Lower leg skin (tissue), 4 donors: ENCODE measurements around the gene ASH1L. TPM values are rescaled to one million over a fixed set of nuclear protein-coding genes. Genes with fewer than 3 reads are reported as not detected.
"Not testable (repeated sequence)": the region's sequence is repeated elsewhere in the genome, so short reads cannot be mapped to it uniquely, and the experiment has no call there.

Experiments
- DNase-seq, 2 donors: peaks; one replicate each; pipeline ENCODE4 v3.0.0-alpha.2; 2019; ENCODE audit warnings: low spot score in 2 of 2
- H3K4me3 ChIP-seq: fragments of 200-600 bp; sonication (generic); 2 replicates; pipeline ENCODE4 v1.5.1; 2017; ENCODE audit warnings: mild to moderate bottlenecking, low read depth; ENCODE audit not compliant: poor library complexity, severe bottlenecking
- POLR2A ChIP-seq, 2 donors: fragments of 450-650 bp; IDR thresholded peaks; one replicate each; pipeline ENCODE4 v1.6.1; 2016 to 2017; ENCODE audit warnings: antibody characterized with exemption in 2 of 2, mild to moderate bottlenecking in 1 of 2, moderate library complexity in 1 of 2
- WGBS, 2 donors: methylation state at CpG; one replicate each; pipeline ENCODE4 v1.1.5; 2018; 5-methylcytosine and 5-hydroxymethylcytosine counted together
- intact Hi-C: fragments of 100-400 bp; cut with DNase I; formaldehyde crosslinking; loops from one replicate; pipeline ENCODE4 v1.15.0; 2023; ENCODE audit warnings: low total_unique reads
- total RNA-seq, 4 donors: library from RNA; depleted of rRNA; stranded (reverse); fragments of >200 nt; gene quantifications; one replicate each; pipeline ENCODE4 v1.1.0, GENCODE V29; 2016
- TF ChIP-seq, protein P1 (sequence below), 3 donors: fragments of 450-650 bp; IDR thresholded peaks; one replicate each; pipeline ENCODE4 v1.5.1; 2016; ENCODE audit warnings: antibody characterized with exemption in 3 of 3, mild to moderate bottlenecking in 3 of 3, moderate library complexity in 2 of 3

The ASH1L gene
- total RNA-seq, 4 donors from 2014 or later = 40.6 to 59.4 (median 49.9) TPM

DNA sequence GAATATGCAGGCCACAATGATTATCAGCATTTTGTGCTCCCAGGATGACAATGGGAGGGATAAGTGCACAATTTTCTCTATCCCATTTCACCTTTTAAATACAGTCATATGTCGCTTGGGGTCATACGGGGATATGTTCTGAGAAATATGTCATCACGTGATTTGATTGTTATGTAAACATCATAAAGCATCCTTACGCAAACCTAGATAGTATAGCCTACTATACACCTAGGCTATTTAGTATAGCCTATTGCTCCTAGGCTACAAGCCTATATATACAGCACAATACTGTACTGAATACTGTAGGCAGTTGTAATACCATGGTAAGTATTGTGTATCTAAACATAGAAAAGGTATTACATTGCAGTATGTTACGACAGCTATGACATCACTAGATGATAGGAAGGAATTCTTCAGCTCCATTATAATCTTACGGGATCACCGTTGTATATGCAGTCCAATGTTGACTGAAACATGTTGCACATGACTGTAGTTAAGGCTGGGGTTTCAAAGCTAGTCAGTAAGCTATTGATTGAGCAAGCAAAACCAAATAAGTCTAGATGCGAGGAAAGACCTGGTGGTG, 223.0 kb downstream of the ASH1L start:
- TF ChIP-seq, protein P1, sequence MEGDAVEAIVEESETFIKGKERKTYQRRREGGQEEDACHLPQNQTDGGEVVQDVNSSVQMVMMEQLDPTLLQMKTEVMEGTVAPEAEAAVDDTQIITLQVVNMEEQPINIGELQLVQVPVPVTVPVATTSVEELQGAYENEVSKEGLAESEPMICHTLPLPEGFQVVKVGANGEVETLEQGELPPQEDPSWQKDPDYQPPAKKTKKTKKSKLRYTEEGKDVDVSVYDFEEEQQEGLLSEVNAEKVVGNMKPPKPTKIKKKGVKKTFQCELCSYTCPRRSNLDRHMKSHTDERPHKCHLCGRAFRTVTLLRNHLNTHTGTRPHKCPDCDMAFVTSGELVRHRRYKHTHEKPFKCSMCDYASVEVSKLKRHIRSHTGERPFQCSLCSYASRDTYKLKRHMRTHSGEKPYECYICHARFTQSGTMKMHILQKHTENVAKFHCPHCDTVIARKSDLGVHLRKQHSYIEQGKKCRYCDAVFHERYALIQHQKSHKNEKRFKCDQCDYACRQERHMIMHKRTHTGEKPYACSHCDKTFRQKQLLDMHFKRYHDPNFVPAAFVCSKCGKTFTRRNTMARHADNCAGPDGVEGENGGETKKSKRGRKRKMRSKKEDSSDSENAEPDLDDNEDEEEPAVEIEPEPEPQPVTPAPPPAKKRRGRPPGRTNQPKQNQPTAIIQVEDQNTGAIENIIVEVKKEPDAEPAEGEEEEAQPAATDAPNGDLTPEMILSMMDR (IDR thresholded peaks at IDR 0.05) = no peak
- no peak for TF ChIP-seq POLR2A (IDR thresholded peaks at IDR 0.05)
- intact Hi-C loops = loop anchor here (2.0 kb wide), 1 partner anchor 561 kb away; no protein-coding TSS in a partner anchor
- H3K4me3 ChIP-seq = no peak overlapping the region
- no peak for DNase-seq
- WGBS, 2 donors = 87 to 90% methylated on average over 8 of the region's 8 CpGs

DNA sequence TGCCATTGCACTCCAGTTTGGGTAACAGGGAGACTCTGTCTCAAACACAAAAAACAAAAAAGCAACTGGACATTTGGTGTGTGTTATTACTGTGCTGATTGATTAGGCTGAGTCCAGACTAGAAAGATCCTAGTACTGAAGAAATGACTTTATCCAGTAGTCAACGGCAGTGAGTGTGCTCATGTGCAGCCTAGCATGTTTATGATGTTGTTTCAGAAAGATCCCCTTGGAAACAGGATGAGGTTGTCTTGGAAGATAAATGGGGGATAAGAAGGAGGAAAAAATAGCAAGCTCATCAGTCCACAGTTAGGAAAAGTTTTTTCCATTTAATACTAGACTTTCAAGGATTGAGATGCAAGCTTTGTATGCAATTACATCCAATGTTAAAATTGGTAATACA, 227.6 kb downstream of the ASH1L start:
- whole genome bisulfite sequencing, 2 donors = 72 to 77% methylated on average over 1 of the region's 1 CpG
- no peak overlapping the region for H3K4me3 ChIP-seq
- no peak for DNase-seq
- TF ChIP-seq, protein P1 (IDR thresholded peaks at IDR 0.05) = no peak
- no peak for TF ChIP-seq POLR2A (IDR thresholded peaks at IDR 0.05)
- intact Hi-C loops = no loop called here

DNA sequence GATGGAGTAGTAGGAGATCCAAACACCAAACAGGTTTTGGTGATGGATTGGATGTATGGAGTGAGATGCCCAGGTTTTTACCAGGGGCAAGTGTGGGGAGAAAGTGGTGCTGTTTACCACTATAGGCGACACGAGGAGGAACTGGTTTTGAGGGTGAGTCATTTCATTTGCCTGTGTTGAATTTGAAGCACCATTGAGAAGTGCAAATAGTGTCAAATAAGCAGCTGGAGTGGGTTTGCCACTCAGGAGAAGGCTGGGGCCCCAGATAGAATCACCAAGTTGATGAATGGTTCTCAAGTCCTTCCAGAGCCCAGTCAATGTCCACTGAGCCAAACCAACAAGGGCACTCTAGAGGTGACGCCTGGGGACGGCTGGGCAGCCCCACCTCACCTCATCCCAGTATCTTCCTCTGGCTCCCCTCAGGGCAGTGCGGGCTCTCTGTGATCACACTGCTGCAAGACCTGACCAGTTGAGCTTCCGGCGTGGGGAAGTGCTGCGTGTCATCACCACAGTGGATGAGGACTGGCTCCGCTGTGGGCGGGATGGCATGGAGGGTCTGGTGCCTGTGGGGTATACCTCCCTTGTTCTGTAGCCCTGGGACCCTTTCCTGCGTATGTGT, 232.5 kb downstream of the ASH1L start:
- no peak overlapping the region for H3K4me3 ChIP-seq
- intact Hi-C loops = no loop called here
- TF ChIP-seq, protein P1 (IDR thresholded peaks at IDR 0.05) = no peak
- TF ChIP-seq POLR2A (IDR thresholded peaks at IDR 0.05) = no peak
- WGBS, 2 donors = 80 to 85% methylated on average over 10 to 11 of the region's 11 CpGs
- no peak for DNase-seq

DNA sequence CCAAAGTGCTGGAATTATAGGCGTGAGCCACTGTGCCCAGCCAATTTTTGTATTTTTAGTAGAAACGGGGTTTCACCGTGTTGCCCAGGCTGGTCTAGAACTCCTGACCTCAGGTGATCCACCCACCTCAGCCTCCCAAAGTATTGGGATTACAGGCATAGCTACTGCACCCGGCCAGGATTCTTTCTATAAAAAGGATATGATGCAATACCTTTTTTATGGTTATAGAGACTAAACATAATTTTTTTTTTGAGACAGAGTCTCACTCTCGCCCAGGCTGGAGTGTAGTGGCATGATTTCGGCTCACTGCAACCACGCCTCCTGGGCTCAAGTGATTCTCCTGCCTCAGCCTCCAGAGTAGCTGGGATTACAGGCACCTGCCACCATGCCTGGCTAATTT, 233.7 kb downstream of the ASH1L start:
- WGBS, 2 donors = 72 to 76% methylated on average over 7 of the region's 7 CpGs
- DNase-seq, H3K4me3 ChIP-seq, intact Hi-C loops: not testable (repeated sequence)

DNA sequence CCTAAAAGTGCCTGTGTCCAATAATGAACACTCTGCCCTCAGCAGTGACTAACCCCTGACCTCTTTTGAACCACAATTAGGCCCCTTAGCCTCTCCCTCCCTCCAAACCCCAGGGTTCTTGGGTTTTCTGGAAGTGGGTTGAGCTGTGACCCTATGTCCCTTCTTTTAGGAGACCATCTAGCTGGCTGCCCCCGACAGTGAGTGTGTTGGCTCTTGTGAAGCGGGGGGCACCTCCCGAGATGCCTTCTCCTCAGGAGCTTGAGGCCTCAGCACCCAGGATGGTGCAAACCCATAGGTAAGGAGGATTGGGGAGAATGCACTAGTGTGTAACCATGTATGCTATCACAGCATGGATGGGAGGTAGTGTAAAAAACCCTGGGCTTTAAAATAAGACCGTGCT, 234.6 kb downstream of the ASH1L start:
- no peak overlapping the region for H3K4me3 ChIP-seq
- DNase-seq = peak in 1 of 2 donors; percentile 61
- WGBS, 2 donors = 87 to 88% methylated on average over 4 of the region's 4 CpGs
- TF ChIP-seq, protein P1 (IDR thresholded peaks at IDR 0.05) = no peak
- TF ChIP-seq POLR2A (IDR thresholded peaks at IDR 0.05) = no peak
- intact Hi-C loops = no loop called here

DNA sequence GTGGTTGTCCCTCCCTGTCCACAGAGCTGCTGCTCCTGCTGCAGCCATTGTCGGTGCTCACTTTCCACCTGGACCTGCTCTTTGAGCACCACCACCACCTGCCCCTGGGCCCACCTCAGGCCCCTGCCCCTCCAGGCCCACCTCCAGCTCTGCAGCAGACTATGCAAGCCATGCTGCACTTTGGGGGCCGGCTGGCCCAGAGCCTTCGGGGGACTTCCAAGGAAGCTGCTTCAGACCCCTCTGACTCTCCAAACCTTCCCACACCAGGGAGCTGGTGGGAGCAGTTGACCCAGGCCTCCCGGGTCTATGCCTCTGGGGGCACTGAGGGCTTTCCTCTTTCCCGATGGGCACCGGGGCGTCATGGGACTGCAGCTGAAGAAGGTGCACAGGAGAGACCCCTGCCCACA, 236.0 kb downstream of the ASH1L start:
- TF ChIP-seq, protein P1 (IDR thresholded peaks at IDR 0.05) = no peak
- H3K4me3 ChIP-seq = no peak overlapping the region
- peak in 1 of 2 donors; percentile 78 for DNase-seq
- 86 to 90% methylated on average over 3 of the region's 7 CpGs for WGBS, 2 donors
- intact Hi-C loops = no loop called here
